ENCODE data around the gene RASSF1. TPM values are rescaled to one million over a fixed set of nuclear protein-coding genes. Genes with fewer than 3 reads are reported as not detected.

RASSF1 gene
- total RNA-seq, 1 donor from 2014 or later, result 27.8 TPM

DNA sequence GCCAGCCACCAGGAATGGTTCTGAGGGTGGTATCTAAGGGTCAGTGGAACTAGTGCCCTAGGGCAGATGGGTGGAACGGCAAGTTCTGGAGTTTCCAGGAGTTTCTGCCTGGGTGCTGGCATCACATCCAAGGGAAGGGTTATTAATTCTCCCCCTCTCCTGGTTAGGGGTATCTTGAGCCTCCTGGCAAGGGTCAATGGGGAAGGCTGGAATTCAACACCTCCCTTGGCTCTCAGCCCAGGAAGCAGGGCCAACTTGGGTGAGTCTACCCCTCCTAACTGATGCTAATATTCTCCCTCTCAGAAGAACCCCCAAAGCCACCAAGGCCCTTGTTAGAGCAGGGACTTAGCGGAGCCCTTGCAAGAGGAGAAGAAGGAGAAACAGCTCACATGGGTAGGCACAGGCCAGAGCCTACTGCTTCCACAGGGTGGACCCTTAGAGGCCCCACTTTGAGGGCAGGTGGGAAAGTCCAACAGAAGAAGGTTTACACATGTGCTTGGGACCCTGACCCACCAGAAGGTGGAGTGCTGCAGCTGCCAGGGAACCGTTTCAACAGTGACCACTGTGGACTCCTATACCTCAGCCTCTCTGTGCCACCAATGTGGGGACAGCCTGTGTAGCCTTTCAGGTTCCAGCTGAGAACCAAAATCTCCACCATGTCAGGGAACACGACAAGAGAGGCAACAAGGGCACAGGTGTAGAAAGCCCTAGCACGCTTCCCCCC, 15.4 kb upstream of the RASSF1 start:
- Mint-ChIP-seq H3K4me1 (ENCODE audit: low read depth, unreplicated experiment) (peaks cover 19% of the 10 kb centered on the region), H3K36me3 (ENCODE audit: unreplicated experiment) (no peaks in the 10 kb centered on the region), H3K4me3 (ENCODE audit: unreplicated experiment) (peak overlapping the region; percentile 94), H3K9me3 (ENCODE audit: unreplicated experiment) (peaks cover 5% of the 10 kb centered on the region), H3K27ac (ENCODE audit: unreplicated experiment) (no peak overlapping the region), H3K27me3 (ENCODE audit: unreplicated experiment) (peaks cover 2% of the 10 kb centered on the region)
- TF ChIP-seq, protein P1, sequence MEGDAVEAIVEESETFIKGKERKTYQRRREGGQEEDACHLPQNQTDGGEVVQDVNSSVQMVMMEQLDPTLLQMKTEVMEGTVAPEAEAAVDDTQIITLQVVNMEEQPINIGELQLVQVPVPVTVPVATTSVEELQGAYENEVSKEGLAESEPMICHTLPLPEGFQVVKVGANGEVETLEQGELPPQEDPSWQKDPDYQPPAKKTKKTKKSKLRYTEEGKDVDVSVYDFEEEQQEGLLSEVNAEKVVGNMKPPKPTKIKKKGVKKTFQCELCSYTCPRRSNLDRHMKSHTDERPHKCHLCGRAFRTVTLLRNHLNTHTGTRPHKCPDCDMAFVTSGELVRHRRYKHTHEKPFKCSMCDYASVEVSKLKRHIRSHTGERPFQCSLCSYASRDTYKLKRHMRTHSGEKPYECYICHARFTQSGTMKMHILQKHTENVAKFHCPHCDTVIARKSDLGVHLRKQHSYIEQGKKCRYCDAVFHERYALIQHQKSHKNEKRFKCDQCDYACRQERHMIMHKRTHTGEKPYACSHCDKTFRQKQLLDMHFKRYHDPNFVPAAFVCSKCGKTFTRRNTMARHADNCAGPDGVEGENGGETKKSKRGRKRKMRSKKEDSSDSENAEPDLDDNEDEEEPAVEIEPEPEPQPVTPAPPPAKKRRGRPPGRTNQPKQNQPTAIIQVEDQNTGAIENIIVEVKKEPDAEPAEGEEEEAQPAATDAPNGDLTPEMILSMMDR (IDR thresholded peaks at IDR 0.05; ENCODE audit: partially characterized antibody, unreplicated experiment), result no peak
- DNase-seq, result no peak

DNA sequence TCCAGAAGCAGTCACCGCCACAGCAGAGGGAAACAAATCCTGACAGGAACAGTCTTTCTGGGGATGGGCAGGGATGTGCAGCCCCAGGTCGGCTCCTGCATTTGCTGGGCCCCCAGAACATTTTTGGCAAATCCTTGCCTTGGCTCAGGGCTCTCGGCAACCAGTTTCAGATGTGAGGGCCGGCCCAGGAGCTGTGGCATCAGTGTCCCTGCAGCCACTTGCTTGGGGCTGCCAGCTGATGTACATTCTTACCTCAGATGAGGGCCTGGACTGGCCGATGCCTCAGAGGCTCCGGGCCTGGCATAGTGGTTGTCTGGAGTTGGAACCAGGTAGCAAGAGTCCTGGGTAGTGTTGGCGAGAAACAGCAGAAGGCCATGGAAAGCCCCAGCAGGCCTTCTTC, 14.2 kb upstream of the RASSF1 start:
- H3K9me3 Mint-ChIP-seq (ENCODE audit: unreplicated experiment), result peaks cover 7% of the 10 kb centered on the region
- H3K4me3 Mint-ChIP-seq (ENCODE audit: unreplicated experiment), result no peak overlapping the region
- TF ChIP-seq, protein P1 (IDR thresholded peaks at IDR 0.05; ENCODE audit: partially characterized antibody, unreplicated experiment), result no peak
- H3K4me1 Mint-ChIP-seq (ENCODE audit: low read depth, unreplicated experiment), result peaks cover 20% of the 10 kb centered on the region
- no peak for DNase-seq
- no peak overlapping the region for H3K27ac Mint-ChIP-seq (ENCODE audit: unreplicated experiment)
- no peaks in the 10 kb centered on the region for H3K36me3 Mint-ChIP-seq (ENCODE audit: unreplicated experiment)
- H3K27me3 Mint-ChIP-seq (ENCODE audit: unreplicated experiment), result peaks cover 2% of the 10 kb centered on the region

DNA sequence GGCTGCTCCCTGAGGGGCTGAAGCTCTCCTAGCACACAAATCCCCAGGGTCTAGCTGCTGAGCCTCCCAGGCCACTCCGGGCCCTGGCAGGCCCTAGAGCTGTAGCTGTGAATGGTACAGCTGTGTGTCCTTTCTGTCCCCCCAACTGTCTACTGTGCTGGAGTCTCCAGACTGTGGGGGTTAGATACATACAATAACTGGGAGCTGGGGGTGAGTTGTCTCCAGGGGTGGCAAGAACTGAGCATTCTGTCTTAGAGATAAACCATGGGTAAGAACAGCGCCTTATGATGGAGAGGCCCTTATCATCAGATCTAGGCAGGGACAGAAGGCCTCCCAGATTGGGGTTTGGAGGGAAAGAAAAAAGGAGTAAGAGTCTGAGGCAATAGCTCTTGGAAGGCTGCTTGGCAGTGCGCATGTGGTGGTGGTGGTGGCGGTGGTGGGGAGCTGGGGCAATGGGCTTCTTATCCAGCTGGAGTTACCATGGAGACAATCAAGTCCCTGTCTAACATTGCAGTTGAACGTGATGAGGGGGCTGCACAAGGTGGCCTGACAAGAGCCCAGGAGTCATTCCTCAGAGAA, 13.6 kb upstream of the RASSF1 start:
- H3K36me3 Mint-ChIP-seq (ENCODE audit: unreplicated experiment), result no peaks in the 10 kb centered on the region
- peaks cover 2% of the 10 kb centered on the region for H3K27me3 Mint-ChIP-seq (ENCODE audit: unreplicated experiment)
- H3K4me3 Mint-ChIP-seq (ENCODE audit: unreplicated experiment), result no peak overlapping the region
- H3K9me3 Mint-ChIP-seq (ENCODE audit: unreplicated experiment), result peaks cover 6% of the 10 kb centered on the region
- DNase-seq, result no peak
- TF ChIP-seq, protein P1 (IDR thresholded peaks at IDR 0.05; ENCODE audit: partially characterized antibody, unreplicated experiment), result no peak
- peaks cover 20% of the 10 kb centered on the region for H3K4me1 Mint-ChIP-seq (ENCODE audit: low read depth, unreplicated experiment)
- no peak overlapping the region for H3K27ac Mint-ChIP-seq (ENCODE audit: unreplicated experiment)

DNA sequence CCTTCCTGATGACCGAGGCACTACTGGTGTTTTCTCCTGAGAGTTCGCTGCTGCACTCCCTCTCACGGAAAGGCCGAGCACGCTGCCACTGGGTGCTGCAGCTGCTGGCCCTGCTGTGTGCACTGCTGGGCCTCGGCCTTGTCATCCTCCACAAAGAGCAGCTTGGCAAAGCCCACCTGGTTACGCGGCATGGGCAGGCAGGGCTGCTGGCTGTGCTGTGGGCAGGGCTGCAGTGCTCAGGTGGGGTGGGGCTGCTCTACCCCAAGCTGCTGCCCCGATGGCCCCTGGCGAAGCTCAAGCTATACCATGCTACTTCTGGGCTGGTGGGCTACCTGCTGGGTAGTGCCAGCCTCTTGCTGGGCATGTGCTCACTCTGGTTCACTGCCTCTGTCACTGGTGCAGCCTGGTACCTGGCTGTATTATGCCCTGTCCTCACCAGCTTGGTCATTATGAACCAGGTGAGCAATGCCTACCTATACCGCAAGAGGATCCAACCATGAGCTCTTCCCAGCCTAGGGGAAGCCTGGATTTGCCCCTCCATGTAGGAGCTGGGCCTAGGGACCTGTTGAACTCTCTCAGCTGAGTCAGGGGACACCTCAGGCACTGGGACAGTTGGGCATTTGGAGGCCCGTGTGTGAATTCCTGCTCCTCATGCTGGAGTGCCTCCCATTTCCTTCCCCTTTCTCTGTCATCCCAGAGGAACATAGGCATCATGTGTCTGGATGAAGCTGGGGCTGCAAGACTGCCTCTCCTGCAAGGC, 12.8 kb upstream of the RASSF1 start:
- H3K36me3 Mint-ChIP-seq (ENCODE audit: unreplicated experiment), result no peaks in the 10 kb centered on the region
- no peak overlapping the region for H3K4me3 Mint-ChIP-seq (ENCODE audit: unreplicated experiment)
- H3K27ac Mint-ChIP-seq (ENCODE audit: unreplicated experiment), result peak overlapping the region; percentile 33
- peaks cover 20% of the 10 kb centered on the region for H3K4me1 Mint-ChIP-seq (ENCODE audit: low read depth, unreplicated experiment)
- peaks cover 6% of the 10 kb centered on the region for H3K9me3 Mint-ChIP-seq (ENCODE audit: unreplicated experiment)
- TF ChIP-seq, protein P1 (IDR thresholded peaks at IDR 0.05; ENCODE audit: partially characterized antibody, unreplicated experiment), result no peak
- DNase-seq, result no peak
- peaks cover 2% of the 10 kb centered on the region for H3K27me3 Mint-ChIP-seq (ENCODE audit: unreplicated experiment)
